Measurements from ENCODE around the gene DNAJC5G. TPM values are rescaled to one million over a fixed set of nuclear protein-coding genes. Genes with fewer than 3 reads are reported as not detected.
A peak's percentile ranks its signal among the peaks of the same experiment; 100 is the strongest.
"Not testable (repeated sequence)": the region's sequence is repeated elsewhere in the genome, so short reads cannot be mapped to it uniquely, and the experiment has no call there.

DNAJC5G gene
- total and polyA plus RNA-seq, 2 of the 13 experiments (the other 11 are each of a cell fraction or from before 2014, with no cell fraction given): 0.05 TPM; not detected in 1

GRCh38 chr2:27271631-27272340 lies 3.4 kb upstream of the DNAJC5G start (continued):
- no peak for TF ChIP-seq ZNF761 (CRISPR knock-in tag; conservative IDR thresholded peaks at IDR 0.05)
- TF ChIP-seq ZNF260 (CRISPR knock-in tag; IDR thresholded peaks at IDR 0.05; ENCODE audit: borderline replicate concordance, low read depth): no peak

GRCh38 chr2:27272537-27273522 lies 2.4 kb upstream of the DNAJC5G start:
- H3K79me2 ChIP-seq (ENCODE audit: insufficient read depth, low read length); intact Hi-C loops (cut with micrococcal nuclease; ENCODE audit: unreplicated experiment); CTCF ChIA-PET (ENCODE audit: low intra/inter-chr PET ratio, low total read pairs); FAIRE-seq; H2AFZ ChIP-seq (ENCODE audit: low read length); H3K4me2 ChIP-seq (ENCODE audit: low read depth, low read length); H3K27ac ChIP-seq (ENCODE audit: extremely low read length, insufficient read depth, low read length); BruUV-seq (replicated peaks); H3K9ac ChIP-seq (ENCODE audit: insufficient read depth, low read depth, low read length); DNase-seq (ENCODE audit: low spot score); in situ Hi-C loops (cut with HindIII; ENCODE audit: extremely low pct_ligation_motif_present, low pct_unique_long_range_greater_than_20kb); H4K20me1 ChIP-seq (ENCODE audit: insufficient read depth, low read length); H3K9me3 ChIP-seq (ENCODE audit: low read length); H3K4me3 ChIP-seq (replicated peaks in 1 of 3; ENCODE audit: insufficient read depth in 1 of 3, low read depth in 2 of 3, low read length in 3 of 3); H3K36me3 ChIP-seq (replicated peaks in 1 of 2; ENCODE audit: control insufficient read depth in 1 of 2, insufficient read depth in 2 of 2, low read length in 2 of 2); TF ChIP-seq NR2F6 (CRISPR knock-in tag; IDR thresholded peaks at IDR 0.05): not testable (repeated sequence)
- peak; percentile 41; the same call in 2 of the 3 replicates for ATAC-seq
- 25% methylated on average over 15 of the region's 15 CpGs for WGBS (ENCODE audit: low lambda C conversion rate)
- Histone ChIP-seq H3K4me1 (ENCODE audit: insufficient read depth, low read length) (peaks cover 12% of the 10 kb centered on the region; the same call in 1 of the 2 replicates), H3K27me3 (ENCODE audit: control insufficient read depth in 1 of 2, insufficient read depth in 2 of 2, low read length in 2 of 2) (peaks cover 7 to 66% of the 10 kb centered on the region in 2 experiments; a peak in 4 of 5 replicates)
- TF ChIP-seq, protein P1, sequence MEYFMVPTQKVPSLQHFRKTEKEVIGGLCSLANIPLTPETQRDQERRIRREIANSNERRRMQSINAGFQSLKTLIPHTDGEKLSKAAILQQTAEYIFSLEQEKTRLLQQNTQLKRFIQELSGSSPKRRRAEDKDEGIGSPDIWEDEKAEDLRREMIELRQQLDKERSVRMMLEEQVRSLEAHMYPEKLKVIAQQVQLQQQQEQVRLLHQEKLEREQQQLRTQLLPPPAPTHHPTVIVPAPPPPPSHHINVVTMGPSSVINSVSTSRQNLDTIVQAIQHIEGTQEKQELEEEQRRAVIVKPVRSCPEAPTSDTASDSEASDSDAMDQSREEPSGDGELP (IDR thresholded peaks at IDR 0.05; ENCODE audit: borderline replicate concordance, low read depth): peak; percentile 83
- peak in 1 of 2 experiments; percentile 30; a peak in 1 of 4 replicates for TF ChIP-seq NR2F1 (CRISPR knock-in tag; IDR thresholded peaks at IDR 0.05)
- peak; percentile 25; the same call in 1 of the 2 replicates for TF ChIP-seq NR2F6 (IDR thresholded peaks at IDR 0.05)
- TF ChIP-seq KAT2B (IDR thresholded peaks at IDR 0.05; ENCODE audit: borderline replicate concordance, low read depth, low read length): peak; percentile 24; the same call in 1 of the 2 replicates
- TF ChIP-seq SALL1 (CRISPR knock-in tag; IDR thresholded peaks at IDR 0.05): peak; percentile 37; the same call in 1 of the 2 replicates
- TF ChIP-seq ONECUT2 (CRISPR knock-in tag; IDR thresholded peaks at IDR 0.05): peak; percentile 60
- peak; percentile 40; the same call in 1 of the 2 replicates for TF ChIP-seq RARA (CRISPR knock-in tag; IDR thresholded peaks at IDR 0.05)
- TF ChIP-seq ZMYM3 (CRISPR knock-in tag; IDR thresholded peaks at IDR 0.05): peak; percentile 48
- POLR2A ChIA-PET: interaction anchor here (0.6 to 1.7 kb wide), 5 partner anchors 10 to 254 kb away, joined by 3 to 6 read pairs (median 3); partner anchors contain the start of genes ATRAID, SLC30A3 and SLC5A6
